ENCODE measurements around the gene CAMTA1. TPM values are rescaled to one million over a fixed set of nuclear protein-coding genes. Genes with fewer than 3 reads are reported as not detected.

CAMTA1 gene
- total and polyA plus RNA-seq, 3 experiments from 2014 or later, result 60.2 to 79.0 (median 61.7) TPM

GRCh38 chr1:7679159-7679872 is 894.1 kb downstream of the CAMTA1 start:
- Mint-ChIP-seq H3K27me3 (peaks cover 4% of the 10 kb centered on the region in 2 donors), H3K36me3 (no peaks in the 10 kb centered on the region), H3K4me1 (no peaks in the 10 kb centered on the region), H3K4me3 (peak overlapping the region; percentile 54 to 79 (median 74)), H3K27ac (peak overlapping the region in 1 of 8 donors; percentile 93), H3K9me3 (no peaks in the 10 kb centered on the region)
- no peak overlapping the region for H3K27ac ChIP-seq (ENCODE audit: low read depth, low read length)
- H3K4me1 ChIP-seq (ENCODE audit: insufficient read depth, low read length), result no peaks in the 10 kb centered on the region
- no peaks in the 10 kb centered on the region for H3K9me3 ChIP-seq (ENCODE audit: low read length)
- DNase-seq, result no peak
- H3K4me3 ChIP-seq (ENCODE audit: low read length), result no peak overlapping the region
- POLR2A ChIA-PET, result interaction anchor here (0.7 kb wide), 1 partner anchor 25 kb away, joined by 4 read pairs; no protein-coding TSS in a partner anchor
- no peaks in the 10 kb centered on the region for H3K36me3 ChIP-seq (ENCODE audit: insufficient read depth, low read length)
- H3K27me3 ChIP-seq (ENCODE audit: insufficient read depth, low read length, poor library complexity, severe bottlenecking), result peaks cover 5% of the 10 kb centered on the region
- CTCF ChIA-PET, result interaction anchor here (1.8 to 6.3 kb wide), 2 partner anchors 11 to 73 kb away, joined by 9 to 52 read pairs; no protein-coding TSS in a partner anchor

GRCh38 chr1:7679873-7680206 is 894.6 kb downstream of the CAMTA1 start:
- ChIA-PET CTCF (interaction anchor here (1.8 to 6.3 kb wide), 2 partner anchors 12 to 72 kb away, joined by 9 to 52 read pairs; no protein-coding TSS in a partner anchor), POLR2A (interaction anchor here (0.7 kb wide), 1 partner anchor 24 kb away, joined by 4 read pairs; no protein-coding TSS in a partner anchor)
- H3K4me1 Mint-ChIP-seq, result no peaks in the 10 kb centered on the region
- peak overlapping the region; percentile 61 for H3K4me3 ChIP-seq (ENCODE audit: low read length)
- no peaks in the 10 kb centered on the region for H3K36me3 Mint-ChIP-seq
- H3K4me1 ChIP-seq (ENCODE audit: insufficient read depth, low read length), result no peaks in the 10 kb centered on the region
- H3K9me3 ChIP-seq (ENCODE audit: low read length), result no peaks in the 10 kb centered on the region
- H3K27ac Mint-ChIP-seq, result peak overlapping the region in 2 of 8 donors; percentile 41 to 93
- peaks cover 5% of the 10 kb centered on the region for H3K27me3 ChIP-seq (ENCODE audit: insufficient read depth, low read length, poor library complexity, severe bottlenecking)
- peak overlapping the region; percentile 54 to 79 (median 74) for H3K4me3 Mint-ChIP-seq
- H3K36me3 ChIP-seq (ENCODE audit: insufficient read depth, low read length), result no peaks in the 10 kb centered on the region
- peaks cover 4 to 5% of the 10 kb centered on the region in 2 donors for H3K27me3 Mint-ChIP-seq
- DNase-seq, result no peak
- H3K9me3 Mint-ChIP-seq, result no peaks in the 10 kb centered on the region
- no peak overlapping the region for H3K27ac ChIP-seq (ENCODE audit: low read depth, low read length)

- H3K36me3 Mint-ChIP-seq, result no peaks in the 10 kb centered on the region
- Histone ChIP-seq H3K27ac (ENCODE audit: low read depth, low read length) (no peak overlapping the region), H3K27me3 (ENCODE audit: insufficient read depth, low read length, poor library complexity, severe bottlenecking) (peaks cover 5% of the 10 kb centered on the region), H3K4me3 (ENCODE audit: low read length) (peak overlapping the region; percentile 61), H3K4me1 (ENCODE audit: insufficient read depth, low read length) (no peaks in the 10 kb centered on the region), H3K36me3 (ENCODE audit: insufficient read depth, low read length) (no peaks in the 10 kb centered on the region), H3K9me3 (ENCODE audit: low read length) (no peaks in the 10 kb centered on the region)
- H3K4me3 Mint-ChIP-seq, result peak overlapping the region; percentile 76 to 92 (median 79)
- H3K9me3 Mint-ChIP-seq, result no peaks in the 10 kb centered on the region
- H3K27ac Mint-ChIP-seq, result peak overlapping the region in 3 of 8 donors; percentile 37 to 87 (median 66)
- peak in 3 of 5 donors; percentile 37 to 51 (median 37) for DNase-seq
- POLR2A ChIA-PET, result interaction anchor here (0.5 to 1.3 kb wide), 3 partner anchors 24 to 26 kb away, joined by 3 to 8 read pairs (median 4); no protein-coding TSS in a partner anchor
- peaks cover under 1 to 6% of the 10 kb centered on the region in 2 donors for H3K27me3 Mint-ChIP-seq
- CTCF ChIA-PET, result interaction anchor here (1.8 to 6.3 kb wide), 2 partner anchors 12 to 72 kb away, joined by 9 to 52 read pairs; no protein-coding TSS in a partner anchor
- no peaks in the 10 kb centered on the region for H3K4me1 Mint-ChIP-seq
These were observed 895.1 kb downstream of the CAMTA1 start for GRCh38 chr1:7680207-7680954.

- no peaks in the 10 kb centered on the region for H3K9me3 Mint-ChIP-seq
- Histone ChIP-seq H3K27ac (ENCODE audit: low read depth, low read length) (no peak overlapping the region), H3K4me1 (ENCODE audit: insufficient read depth, low read length) (no peaks in the 10 kb centered on the region), H3K9me3 (ENCODE audit: low read length) (no peaks in the 10 kb centered on the region), H3K36me3 (ENCODE audit: insufficient read depth, low read length) (no peaks in the 10 kb centered on the region), H3K4me3 (ENCODE audit: low read length) (peak overlapping the region; percentile 61), H3K27me3 (ENCODE audit: insufficient read depth, low read length, poor library complexity, severe bottlenecking) (peaks cover 5% of the 10 kb centered on the region)
- CTCF ChIA-PET, result interaction anchor here (0.7 to 6.3 kb wide), 2 partner anchors 13 to 17 kb away, joined by 3 to 52 read pairs; no protein-coding TSS in a partner anchor
- H3K27ac Mint-ChIP-seq, result no peak overlapping the region
- no peak for DNase-seq
- H3K4me3 Mint-ChIP-seq, result peak overlapping the region; percentile 76 to 92 (median 79)
- H3K27me3 Mint-ChIP-seq, result peaks cover 4 to 6% of the 10 kb centered on the region in 2 donors
- no peaks in the 10 kb centered on the region for H3K36me3 Mint-ChIP-seq
- no peaks in the 10 kb centered on the region for H3K4me1 Mint-ChIP-seq
- POLR2A ChIA-PET, result interaction anchor here (0.5 to 1.3 kb wide), 2 partner anchors 23 to 25 kb away, joined by 3 to 8 read pairs; no protein-coding TSS in a partner anchor
These were observed 895.7 kb downstream of the CAMTA1 start for GRCh38 chr1:7680955-7681268.

- no peak overlapping the region for H3K27ac ChIP-seq (ENCODE audit: low read depth, low read length)
- H3K4me1 ChIP-seq (ENCODE audit: insufficient read depth, low read length), result no peaks in the 10 kb centered on the region
- no peaks in the 10 kb centered on the region for H3K4me1 Mint-ChIP-seq
- ChIA-PET POLR2A (interaction anchor here (1.3 kb wide), 1 partner anchor 23 kb away, joined by 8 read pairs; no protein-coding TSS in a partner anchor), CTCF (interaction anchor here (0.7 to 6.3 kb wide), 2 partner anchors 13 to 16 kb away, joined by 3 to 52 read pairs; no protein-coding TSS in a partner anchor)
- H3K27me3 ChIP-seq (ENCODE audit: insufficient read depth, low read length, poor library complexity, severe bottlenecking), result peaks cover 5% of the 10 kb centered on the region
- no peaks in the 10 kb centered on the region for H3K9me3 ChIP-seq (ENCODE audit: low read length)
- H3K4me3 Mint-ChIP-seq, result peak overlapping the region in 6 of 7 donors; percentile 52 to 92 (median 81)
- no peaks in the 10 kb centered on the region for H3K36me3 ChIP-seq (ENCODE audit: insufficient read depth, low read length)
- DNase-seq, result peak in 1 of 5 donors; percentile 16
- H3K9me3 Mint-ChIP-seq, result no peaks in the 10 kb centered on the region
- no peaks in the 10 kb centered on the region for H3K36me3 Mint-ChIP-seq
- no peak overlapping the region for H3K4me3 ChIP-seq (ENCODE audit: low read length)
- peaks cover 6% of the 10 kb centered on the region in 2 donors for H3K27me3 Mint-ChIP-seq
- no peak overlapping the region for H3K27ac Mint-ChIP-seq
These were observed 896.1 kb downstream of the CAMTA1 start for GRCh38 chr1:7681401-7681800.

- Histone ChIP-seq H3K4me1 (ENCODE audit: insufficient read depth, low read length) (no peaks in the 10 kb centered on the region), H3K27me3 (ENCODE audit: insufficient read depth, low read length, poor library complexity, severe bottlenecking) (peaks cover 5% of the 10 kb centered on the region), H3K4me3 (ENCODE audit: low read length) (no peak overlapping the region), H3K36me3 (ENCODE audit: insufficient read depth, low read length) (no peaks in the 10 kb centered on the region), H3K9me3 (ENCODE audit: low read length) (no peaks in the 10 kb centered on the region), H3K27ac (ENCODE audit: low read depth, low read length) (no peak overlapping the region)
- peak in 1 of 5 donors; percentile 41 for DNase-seq
- H3K27ac Mint-ChIP-seq, result no peak overlapping the region
- ChIA-PET CTCF (interaction anchor here (1.4 to 6.3 kb wide), 2 partner anchors 15 to 68 kb away, joined by 3 to 52 read pairs; no protein-coding TSS in a partner anchor), POLR2A (interaction anchor here (0.6 kb wide), 1 partner anchor 113 kb away, joined by 3 read pairs; no protein-coding TSS in a partner anchor)
- H3K9me3 Mint-ChIP-seq, result peaks cover 0 to 2% (median 0%) of the 10 kb centered on the region in 5 donors
- H3K4me3 Mint-ChIP-seq, result no peak overlapping the region
- H3K27me3 Mint-ChIP-seq, result peaks cover 7 to 12% of the 10 kb centered on the region in 2 donors
- no peaks in the 10 kb centered on the region for H3K4me1 Mint-ChIP-seq
- H3K36me3 Mint-ChIP-seq, result no peaks in the 10 kb centered on the region
These were observed 898.3 kb downstream of the CAMTA1 start for GRCh38 chr1:7683521-7683920.

GRCh38 chr1:7684132-7684531 is 898.9 kb downstream of the CAMTA1 start:
- peak in 1 of 5 donors; percentile 40 for DNase-seq
- POLR2A ChIA-PET, result no interaction called here
- no peak overlapping the region for H3K27ac ChIP-seq (ENCODE audit: low read depth, low read length)
- H3K4me1 ChIP-seq (ENCODE audit: insufficient read depth, low read length), result no peaks in the 10 kb centered on the region
- no peaks in the 10 kb centered on the region for H3K36me3 ChIP-seq (ENCODE audit: insufficient read depth, low read length)
- H3K27me3 ChIP-seq (ENCODE audit: insufficient read depth, low read length, poor library complexity, severe bottlenecking), result peaks cover 5% of the 10 kb centered on the region
- Mint-ChIP-seq H3K4me3 (no peak overlapping the region), H3K9me3 (peaks cover 0 to 2% (median 0%) of the 10 kb centered on the region in 5 donors), H3K27ac (no peak overlapping the region), H3K36me3 (no peaks in the 10 kb centered on the region), H3K4me1 (no peaks in the 10 kb centered on the region), H3K27me3 (peaks cover 10 to 12% of the 10 kb centered on the region in 2 donors)
- no peaks in the 10 kb centered on the region for H3K9me3 ChIP-seq (ENCODE audit: low read length)
- no peak overlapping the region for H3K4me3 ChIP-seq (ENCODE audit: low read length)
- CTCF ChIA-PET, result interaction anchor here (1.4 to 6.3 kb wide), 2 partner anchors 16 to 68 kb away, joined by 3 to 52 read pairs; no protein-coding TSS in a partner anchor

All from CD8-positive, alpha-beta memory T cell (primary cell).